Activated T-cell treated with anti-CD3 and anti-CD28 coated beads, Interleukin-2, amount 50 U/mL, for 24 hours (primary cell): ENCODE measurements around the gene ATG16L1.
"Not testable (repeated sequence)": the region's sequence is repeated elsewhere in the genome, so short reads cannot be mapped to it uniquely, and the experiment has no call there.

Experiments used
- DNase-seq: peaks from one replicate; pipeline ENCODE4 v3.0.0-alpha.2; 2020
- H3K27ac Mint-ChIP-seq: 2 replicates; pipeline ENCODE4 v1.8.0; 2020; ENCODE audit warnings: mild to moderate bottlenecking, mixed read lengths
- H3K27me3 Mint-ChIP-seq: 2 replicates; pipeline ENCODE4 v1.8.0; 2020; ENCODE audit warnings: mixed read lengths
- H3K36me3 Mint-ChIP-seq: 2 replicates; pipeline ENCODE4 v1.8.0; 2020; ENCODE audit warnings: low read depth, mixed read lengths
- H3K4me1 Mint-ChIP-seq: 2 replicates; pipeline ENCODE4 v1.8.0; 2020; ENCODE audit warnings: low read depth, mixed read lengths
- H3K4me3 Mint-ChIP-seq: 2 replicates; pipeline ENCODE4 v1.8.0; 2020; ENCODE audit warnings: mild to moderate bottlenecking, moderate library complexity, mixed read lengths
- H3K9me3 Mint-ChIP-seq: 2 replicates; pipeline ENCODE4 v1.8.0; 2020; ENCODE audit warnings: mixed read lengths

ATG16L1 gene

GRCh38 chr2:233336091-233336490 is 84.6 kb downstream of the ATG16L1 start:
- H3K4me3 Mint-ChIP-seq, H3K36me3 Mint-ChIP-seq, DNase-seq, H3K27ac Mint-ChIP-seq, H3K27me3 Mint-ChIP-seq, H3K9me3 Mint-ChIP-seq: not testable (repeated sequence)
- H3K4me1 Mint-ChIP-seq: peaks cover 39% of the 10 kb centered on the region

GRCh38 chr2:233336541-233336940 is 85.1 kb downstream of the ATG16L1 start:
- H3K36me3 Mint-ChIP-seq: no peaks in the 10 kb centered on the region
- no peak for DNase-seq
- no peaks in the 10 kb centered on the region for H3K27me3 Mint-ChIP-seq
- no peak overlapping the region for H3K4me3 Mint-ChIP-seq
- H3K9me3 Mint-ChIP-seq: no peaks in the 10 kb centered on the region
- H3K4me1 Mint-ChIP-seq: peaks cover 35% of the 10 kb centered on the region
- H3K27ac Mint-ChIP-seq: no peak overlapping the region

- no peak overlapping the region for H3K4me3 Mint-ChIP-seq
- H3K4me1 Mint-ChIP-seq: peaks cover 27% of the 10 kb centered on the region
- H3K27ac Mint-ChIP-seq: no peak overlapping the region
- no peaks in the 10 kb centered on the region for H3K36me3 Mint-ChIP-seq
- no peak for DNase-seq
- H3K9me3 Mint-ChIP-seq: no peaks in the 10 kb centered on the region
- H3K27me3 Mint-ChIP-seq: no peaks in the 10 kb centered on the region
Measured at GRCh38 chr2:233338046-233338445, 86.6 kb downstream of the ATG16L1 start.

- Mint-ChIP-seq H3K9me3 (no peaks in the 10 kb centered on the region), H3K4me1 (peaks cover 19% of the 10 kb centered on the region), H3K27ac (no peak overlapping the region), H3K4me3 (no peak overlapping the region), H3K36me3 (no peaks in the 10 kb centered on the region), H3K27me3 (no peaks in the 10 kb centered on the region)
- DNase-seq: no peak
Measured at GRCh38 chr2:233338812-233339368, 87.4 kb downstream of the ATG16L1 start.

- Mint-ChIP-seq H3K4me3 (no peak overlapping the region), H3K4me1 (peaks cover 13% of the 10 kb centered on the region), H3K27me3 (no peaks in the 10 kb centered on the region), H3K27ac (no peak overlapping the region), H3K36me3 (no peaks in the 10 kb centered on the region), H3K9me3 (no peaks in the 10 kb centered on the region)
- DNase-seq: no peak
Measured at GRCh38 chr2:233339427-233339826, 88.0 kb downstream of the ATG16L1 start.

- no peaks in the 10 kb centered on the region for H3K9me3 Mint-ChIP-seq
- DNase-seq: no peak
- H3K27me3 Mint-ChIP-seq: no peaks in the 10 kb centered on the region
- H3K4me1 Mint-ChIP-seq: peaks cover 6% of the 10 kb centered on the region
- H3K27ac Mint-ChIP-seq: no peak overlapping the region
- H3K4me3 Mint-ChIP-seq: no peak overlapping the region
- H3K36me3 Mint-ChIP-seq: no peaks in the 10 kb centered on the region
Measured at GRCh38 chr2:233341296-233341695, 89.8 kb downstream of the ATG16L1 start.

GRCh38 chr2:233342301-233342700 is 90.8 kb downstream of the ATG16L1 start:
- Mint-ChIP-seq H3K36me3 (no peaks in the 10 kb centered on the region), H3K27ac (no peak overlapping the region), H3K9me3 (no peaks in the 10 kb centered on the region), H3K4me1 (peaks cover 6% of the 10 kb centered on the region), H3K4me3 (no peak overlapping the region), H3K27me3 (no peaks in the 10 kb centered on the region)
- DNase-seq: no peak

- H3K27me3 Mint-ChIP-seq: no peaks in the 10 kb centered on the region
- H3K36me3 Mint-ChIP-seq: no peaks in the 10 kb centered on the region
- no peaks in the 10 kb centered on the region for H3K9me3 Mint-ChIP-seq
- H3K4me1 Mint-ChIP-seq: peaks cover 6% of the 10 kb centered on the region
- no peak overlapping the region for H3K4me3 Mint-ChIP-seq
- DNase-seq: no peak
- no peak overlapping the region for H3K27ac Mint-ChIP-seq
Measured at GRCh38 chr2:233343171-233343705, 91.8 kb downstream of the ATG16L1 start.
